IPS-20b (cell line): ENCODE measurements around the gene CUBN.

Source experiments
- H3K27ac ChIP-seq: one replicate; pipeline ENCODE4 v1.5.1; 2013; ENCODE audit warnings: low read length
- H3K27me3 ChIP-seq: 2 replicates; pipeline ENCODE4 v1.6.1; 2013; ENCODE audit warnings: mild to moderate bottlenecking, low read length, inconsistent platforms; ENCODE audit not compliant: insufficient read depth
- H3K36me3 ChIP-seq: 2 replicates; pipeline ENCODE4 v1.6.1; 2013; ENCODE audit warnings: low read depth, mild to moderate bottlenecking, inconsistent platforms, low read length, moderate library complexity; ENCODE audit not compliant: insufficient read depth
- H3K4me1 ChIP-seq: 2 replicates; pipeline ENCODE4 v1.6.1; 2013; ENCODE audit warnings: mild to moderate bottlenecking, control low read depth, inconsistent platforms, low read length, moderate library complexity; ENCODE audit not compliant: insufficient read depth
- H3K4me3 ChIP-seq: 2 replicates; pipeline ENCODE4 v1.5.1; 2013; ENCODE audit warnings: mild to moderate bottlenecking, low read length, inconsistent platforms
- H3K9ac ChIP-seq: 2 replicates; pipeline ENCODE4 v1.6.1; 2013; ENCODE audit warnings: low read depth, mild to moderate bottlenecking, inconsistent platforms, low read length, moderate library complexity
- H3K9me3 ChIP-seq: 2 replicates; pipeline ENCODE4 v1.6.1; 2013; ENCODE audit warnings: mild to moderate bottlenecking, low read depth, low read length, inconsistent platforms; ENCODE audit not compliant: insufficient read depth

The CUBN gene

GRCh38 chr10:17001297-17001744 is 128.3 kb downstream of the CUBN start:
- Histone ChIP-seq H3K36me3 (no peaks in the 10 kb centered on the region), H3K27ac (no peak overlapping the region), H3K9ac (no peak overlapping the region), H3K27me3 (no peaks in the 10 kb centered on the region), H3K4me3 (no peak overlapping the region), H3K9me3 (no peaks in the 10 kb centered on the region), H3K4me1 (peaks cover 2% of the 10 kb centered on the region; the same call in 1 of the 2 replicates)

DNA sequence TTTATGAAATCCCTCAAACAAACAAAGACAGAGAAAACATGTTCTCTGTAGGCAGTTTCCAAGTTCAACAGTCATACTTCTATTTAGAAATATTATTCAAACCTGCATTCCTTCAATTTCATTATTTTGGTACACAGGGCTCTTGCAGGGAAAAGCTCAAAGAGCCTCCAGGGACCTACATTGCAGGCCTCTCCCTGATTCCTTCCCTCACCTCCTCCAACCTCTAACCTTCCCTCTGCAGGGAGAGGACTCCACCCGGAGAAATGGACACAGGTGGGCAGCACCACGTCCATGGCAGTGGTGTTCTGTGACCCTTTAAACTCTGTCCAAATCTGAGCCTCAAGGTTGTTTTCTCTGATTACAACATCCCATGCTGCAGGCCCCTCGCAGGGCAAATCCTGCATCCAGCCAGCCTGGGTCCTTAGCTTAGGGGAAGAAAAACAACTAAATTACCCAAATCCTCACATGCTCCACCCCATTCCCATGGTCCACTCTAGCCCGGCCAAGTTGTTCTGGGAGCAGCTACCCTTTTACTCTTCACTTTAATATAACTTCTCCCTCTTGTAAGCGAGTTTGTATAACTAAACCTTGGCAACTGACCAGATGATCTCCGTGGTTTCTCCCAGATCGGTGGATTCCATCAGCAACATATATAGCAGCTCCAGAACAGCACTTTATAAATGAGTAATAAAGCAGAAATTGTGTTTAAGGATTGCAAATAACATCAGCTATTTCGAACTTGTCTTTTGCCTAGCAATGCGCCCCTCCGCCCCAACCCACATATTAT is 129.8 kb downstream of the CUBN start:
- no peaks in the 10 kb centered on the region for H3K36me3 ChIP-seq
- H3K27ac ChIP-seq = no peak overlapping the region
- no peaks in the 10 kb centered on the region for H3K27me3 ChIP-seq
- peaks cover 8% of the 10 kb centered on the region; the same call in 1 of the 2 replicates for H3K4me1 ChIP-seq
- H3K9ac ChIP-seq = no peak overlapping the region
- H3K9me3 ChIP-seq = no peaks in the 10 kb centered on the region
- H3K4me3 ChIP-seq = no peak overlapping the region

DNA sequence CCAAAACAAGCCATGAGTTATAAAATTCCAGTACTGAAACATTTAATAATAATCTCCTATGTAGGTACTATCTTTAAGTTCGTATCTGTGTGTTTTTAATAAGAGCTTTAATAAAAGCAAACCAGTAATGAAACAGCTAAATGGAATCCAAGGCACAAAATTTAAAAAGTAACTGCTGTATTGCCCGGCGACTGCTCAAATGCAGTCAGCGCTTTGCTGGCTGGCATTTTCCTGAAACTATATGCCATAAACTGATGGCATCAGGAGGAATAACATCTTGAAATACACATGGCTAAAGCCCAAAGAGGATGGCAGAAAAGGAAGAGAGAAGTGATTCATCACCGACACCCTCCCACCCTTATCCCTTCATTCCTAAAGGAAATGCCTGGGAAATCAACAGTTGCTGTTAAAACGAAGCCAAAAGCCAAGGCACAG is 133.1 kb downstream of the CUBN start:
- H3K9me3 ChIP-seq = no peaks in the 10 kb centered on the region
- no peaks in the 10 kb centered on the region for H3K27me3 ChIP-seq
- H3K9ac ChIP-seq = no peak overlapping the region
- H3K27ac ChIP-seq = no peak overlapping the region
- H3K4me3 ChIP-seq = no peak overlapping the region
- H3K4me1 ChIP-seq = peaks cover 8% of the 10 kb centered on the region; the same call in 1 of the 2 replicates
- H3K36me3 ChIP-seq = no peaks in the 10 kb centered on the region

DNA sequence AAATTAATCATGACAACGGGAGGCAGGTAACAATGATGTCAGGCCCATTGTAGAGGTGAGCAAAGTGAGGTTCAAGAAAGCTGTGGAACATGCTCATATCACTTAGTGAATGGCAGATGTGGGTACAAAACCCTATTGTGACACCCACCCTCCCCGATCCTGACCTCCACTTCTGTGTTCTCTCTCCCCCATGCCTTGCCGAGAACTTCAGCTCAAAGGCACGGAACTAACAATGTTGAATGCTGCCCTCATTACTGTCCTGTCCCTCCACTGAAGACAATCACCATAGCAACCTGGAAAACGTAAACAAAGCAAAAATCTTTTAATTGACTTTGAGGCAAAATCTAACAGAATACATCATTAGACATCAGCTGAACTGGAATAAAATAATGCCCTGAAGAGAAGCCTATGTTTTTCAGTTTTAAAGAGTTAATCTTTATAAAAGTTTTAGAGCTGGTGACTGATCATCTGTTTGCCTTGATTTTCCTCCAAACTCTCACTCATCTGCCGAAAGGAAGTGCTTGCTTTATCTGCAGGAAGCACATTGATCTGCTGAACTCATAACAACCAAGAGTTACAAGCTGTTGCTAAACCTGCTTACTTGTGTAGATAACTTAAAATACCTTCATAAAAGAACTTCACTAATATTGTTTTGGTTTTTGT is 133.6 kb downstream of the CUBN start:
- H3K9ac ChIP-seq = no peak overlapping the region
- no peaks in the 10 kb centered on the region for H3K36me3 ChIP-seq
- H3K27me3 ChIP-seq = no peaks in the 10 kb centered on the region
- no peak overlapping the region for H3K27ac ChIP-seq
- H3K4me3 ChIP-seq = no peak overlapping the region
- H3K4me1 ChIP-seq = peaks cover 8% of the 10 kb centered on the region; the same call in 1 of the 2 replicates
- no peaks in the 10 kb centered on the region for H3K9me3 ChIP-seq

GRCh38 chr10:16993186-16993585 is 136.4 kb downstream of the CUBN start:
- Histone ChIP-seq H3K27ac (no peak overlapping the region), H3K9me3 (no peaks in the 10 kb centered on the region), H3K36me3 (no peaks in the 10 kb centered on the region), H3K4me3 (no peak overlapping the region), H3K4me1 (peaks cover 8% of the 10 kb centered on the region; the same call in 1 of the 2 replicates), H3K27me3 (no peaks in the 10 kb centered on the region), H3K9ac (no peak overlapping the region)

GRCh38 chr10:16992611-16993119 is 136.9 kb downstream of the CUBN start:
- no peaks in the 10 kb centered on the region for H3K9me3 ChIP-seq
- H3K4me3 ChIP-seq = no peak overlapping the region
- H3K9ac ChIP-seq = no peak overlapping the region
- no peak overlapping the region for H3K27ac ChIP-seq
- no peaks in the 10 kb centered on the region for H3K27me3 ChIP-seq
- no peaks in the 10 kb centered on the region for H3K36me3 ChIP-seq
- peaks cover 8% of the 10 kb centered on the region; the same call in 1 of the 2 replicates for H3K4me1 ChIP-seq

GRCh38 chr10:16991011-16991410 is 138.6 kb downstream of the CUBN start:
- Histone ChIP-seq H3K36me3 (no peaks in the 10 kb centered on the region), H3K9ac (no peak overlapping the region), H3K27me3 (no peaks in the 10 kb centered on the region), H3K4me3 (no peak overlapping the region), H3K9me3 (no peaks in the 10 kb centered on the region), H3K27ac (no peak overlapping the region), H3K4me1 (peaks cover 11% of the 10 kb centered on the region; the same call in 1 of the 2 replicates)

DNA sequence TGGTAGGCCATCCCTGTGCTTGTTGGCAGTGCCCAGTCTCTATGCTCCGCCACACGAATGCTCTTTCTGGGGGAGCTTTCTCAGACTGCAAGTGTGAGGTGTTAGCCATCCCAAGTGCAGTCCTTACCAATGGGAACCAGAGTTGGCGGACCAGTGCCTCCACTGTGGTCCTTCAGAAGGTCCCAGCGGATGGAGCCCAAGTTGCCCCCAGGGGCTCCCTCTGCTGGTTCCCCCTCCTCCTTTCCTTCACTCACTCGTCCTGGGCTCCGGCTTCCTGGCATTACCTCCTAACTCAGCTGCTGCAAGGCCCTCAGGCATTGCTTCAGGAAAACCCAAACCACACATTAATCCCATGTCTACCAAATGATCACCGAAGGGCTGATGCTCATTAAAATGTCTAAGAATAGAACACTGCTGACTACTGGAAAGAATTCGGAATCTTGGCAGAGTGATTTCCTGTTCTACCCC is 139.8 kb downstream of the CUBN start:
- H3K36me3 ChIP-seq = no peaks in the 10 kb centered on the region
- H3K27me3 ChIP-seq = no peaks in the 10 kb centered on the region
- H3K27ac ChIP-seq = no peak overlapping the region
- peaks cover 8% of the 10 kb centered on the region; the same call in 1 of the 2 replicates for H3K4me1 ChIP-seq
- H3K4me3 ChIP-seq = no peak overlapping the region
- H3K9ac ChIP-seq = no peak overlapping the region
- H3K9me3 ChIP-seq = no peaks in the 10 kb centered on the region

DNA sequence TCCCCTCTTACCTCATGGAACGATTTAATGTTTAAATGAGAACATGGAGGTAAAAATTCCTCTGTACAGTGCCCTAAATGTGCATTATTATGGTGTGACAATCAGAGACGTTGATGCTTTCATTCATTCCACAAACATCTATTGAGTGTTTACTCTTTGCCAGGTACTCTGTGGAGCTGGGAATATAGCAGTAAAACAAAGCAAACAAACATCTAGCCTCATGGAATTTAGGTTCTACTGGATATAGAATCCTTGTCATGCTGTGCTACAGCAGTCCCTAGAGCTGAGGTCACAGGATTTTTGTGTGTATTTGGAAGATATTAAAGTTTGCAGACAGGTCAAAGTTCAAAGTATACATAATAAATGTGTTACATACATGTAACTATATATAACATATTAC is 140.7 kb downstream of the CUBN start:
- Histone ChIP-seq H3K36me3 (no peaks in the 10 kb centered on the region), H3K9me3 (no peaks in the 10 kb centered on the region), H3K4me1 (peaks cover 8% of the 10 kb centered on the region; the same call in 1 of the 2 replicates), H3K27ac (no peak overlapping the region), H3K27me3 (no peaks in the 10 kb centered on the region), H3K4me3 (no peak overlapping the region), H3K9ac (no peak overlapping the region)

DNA sequence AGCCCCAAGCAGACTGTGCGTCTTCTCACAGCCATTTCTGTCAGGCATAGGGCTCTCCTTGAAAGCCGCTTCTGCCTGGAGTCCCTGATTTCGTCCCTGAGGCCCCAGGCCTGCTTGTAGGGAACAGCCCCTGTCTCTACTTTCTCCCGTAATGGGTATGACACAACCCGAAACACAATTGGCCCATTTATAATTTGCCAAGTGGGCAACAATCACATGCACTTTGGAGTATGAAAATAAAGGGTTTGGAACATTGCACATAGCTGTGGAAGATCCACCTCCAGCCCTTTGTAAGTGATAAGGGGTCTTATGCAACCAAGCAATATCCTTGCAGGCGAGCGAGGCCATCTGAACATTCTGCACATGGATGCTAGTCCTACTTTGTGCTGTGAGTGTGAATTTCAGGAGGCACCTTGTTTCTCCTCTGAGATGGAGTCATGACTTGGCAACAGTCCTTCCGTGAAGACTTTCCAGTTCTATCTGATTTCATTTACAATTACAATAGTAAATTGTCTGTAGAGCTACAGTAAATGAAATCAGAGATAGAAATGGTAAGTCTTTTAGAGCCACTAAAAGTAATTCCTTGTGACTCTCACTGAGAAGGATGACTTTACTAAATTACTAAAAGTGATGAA is 141.5 kb downstream of the CUBN start:
- 0 out of 2 replicates have a peak overlapping the region, but pooled peaks have one; percentile 2 for H3K9ac ChIP-seq
- H3K4me3 ChIP-seq = no peak overlapping the region
- H3K9me3 ChIP-seq = no peaks in the 10 kb centered on the region
- peaks cover 8% of the 10 kb centered on the region; the same call in 1 of the 2 replicates for H3K4me1 ChIP-seq
- no peaks in the 10 kb centered on the region for H3K27me3 ChIP-seq
- H3K27ac ChIP-seq = no peak overlapping the region
- no peaks in the 10 kb centered on the region for H3K36me3 ChIP-seq

- Histone ChIP-seq H3K9ac (peak overlapping the region; percentile 2; the same call in 1 of the 2 replicates), H3K27me3 (no peaks in the 10 kb centered on the region), H3K36me3 (no peaks in the 10 kb centered on the region), H3K4me3 (no peak overlapping the region), H3K9me3 (no peaks in the 10 kb centered on the region), H3K27ac (no peak overlapping the region), H3K4me1 (peaks cover 8% of the 10 kb centered on the region; the same call in 1 of the 2 replicates)
These were observed 142.4 kb downstream of the CUBN start for GRCh38 chr10:16987206-16987621.
